B cell (primary cell): ENCODE results near the gene GRK6. TPM values are rescaled to one million over a fixed set of nuclear protein-coding genes. Genes with fewer than 3 reads are reported as not detected.

Experiments
- ATAC-seq: fragments of 200-7000 bp; cut with Tn5 transposase; one replicate; pipeline ENCODE4 v1.10.0; 2021; ENCODE audit warnings: low read depth, mild to moderate bottlenecking, moderate number of reproducible peaks, moderate library complexity
- CTCF ChIA-PET: fragments of 350-600 bp; sonication (Branson Sonifier 250); formaldehyde crosslinking; loops from one replicate; lab custom pipeline; 2021; ENCODE audit warnings: antibody characterized with exemption, inconsistent platforms; lab: Charles Lee
- POLR2A ChIA-PET: fragments of 350-600 bp; sonication (Branson Sonifier 250); formaldehyde crosslinking; loops from one replicate; lab custom pipeline; 2021; ENCODE audit warnings: antibody characterized with exemption; lab: Charles Lee
- DNase-seq: peaks from one replicate; pipeline ENCODE4 v3.0.0; 2013
- H2AFZ ChIP-seq: 2 replicates; pipeline ENCODE4 v1.6.1; 2012; ENCODE audit warnings: mild to moderate bottlenecking, low read depth, low read length; ENCODE audit not compliant: insufficient read depth, poor library complexity, severe bottlenecking
- H3K27ac ChIP-seq, 2 donors: 1 replicate in 1 of 2; 2 replicates in 1 of 2; pipeline ENCODE4 v1.5.1; 2012 to 2013; ENCODE audit warnings: low read length in 2 of 2, mild to moderate bottlenecking in 2 of 2, moderate library complexity in 1 of 2
- H3K27me3 ChIP-seq, 4 experiments: fragments of 200-600 bp in 1 of 4; sonication (generic) in 1 of 4; replicated peaks in 1 of 4; 1 replicate in 2 of 4; 2 replicates in 2 of 4; pipeline versions ENCODE4 v1.6.1 to v1.7.0; 2013 to 2016; ENCODE audit warnings: low read length in 3 of 4, mild to moderate bottlenecking in 2 of 4, mixed read lengths in 1 of 4, moderate library complexity in 1 of 4; ENCODE audit not compliant: insufficient read depth in 4 of 4, control insufficient read depth in 3 of 4; ENCODE audit errors: control extremely low read depth in 1 of 4
- H3K36me3 ChIP-seq, 2 experiments: replicated peaks in 1 of 2; 1 replicate in 1 of 2; 2 replicates in 1 of 2; pipeline versions ENCODE4 v1.6.1 to v1.7.1; 2013; ENCODE audit warnings: low read length in 1 of 2; ENCODE audit not compliant: insufficient read depth in 2 of 2, control insufficient read depth in 1 of 2; ENCODE audit errors: control extremely low read depth in 1 of 2, extremely low read depth in 1 of 2
- H3K4me1 ChIP-seq, 2 donors: fragments of 200-600 bp in 1 of 2; sonication (generic) in 1 of 2; 1 replicate in 1 of 2; 2 replicates in 1 of 2; pipeline versions ENCODE4 v1.5.1 to v1.6.1; 2013 to 2017; ENCODE audit warnings: low read length in 2 of 2; ENCODE audit not compliant: control insufficient read depth in 2 of 2, insufficient read depth in 2 of 2
- H3K4me2 ChIP-seq: replicated peaks from 2 replicates; pipeline ENCODE3; 2012; ENCODE audit warnings: mild to moderate bottlenecking, low read depth, low read length; ENCODE audit not compliant: poor library complexity, severe bottlenecking
- H3K4me3 ChIP-seq, 5 experiments: fragments of 200-600 bp in 1 of 5; sonication (generic) in 1 of 5; 1 replicate in 3 of 5; 2 replicates in 2 of 5; pipeline versions ENCODE4 v1.5.1 to v1.7.0; 2011 to 2016; ENCODE audit warnings: low read length in 4 of 5, mild to moderate bottlenecking in 4 of 5, low read depth in 2 of 5, control low read depth in 1 of 5, moderate library complexity in 1 of 5; ENCODE audit not compliant: insufficient read depth in 1 of 5; ENCODE audit errors: control extremely low read depth in 1 of 5, extremely low read depth in 1 of 5
- H3K79me2 ChIP-seq: fragments of 200-600 bp; sonication (generic); one replicate; pipeline ENCODE4 v1.6.0; 2016; ENCODE audit warnings: low read length; ENCODE audit not compliant: control insufficient read depth, insufficient read depth
- H3K9ac ChIP-seq: fragments of 200-600 bp; sonication (generic); 2 replicates; pipeline ENCODE4 v1.6.1; 2017; ENCODE audit warnings: mild to moderate bottlenecking, low read length, moderate library complexity
- H3K9me3 ChIP-seq, 3 donors: one replicate each; pipeline versions ENCODE4 v1.6.1 to v1.7.1; 2013; ENCODE audit warnings: low read length in 2 of 3; ENCODE audit not compliant: control insufficient read depth in 2 of 3, insufficient read depth in 1 of 3; ENCODE audit errors: control extremely low read depth in 1 of 3
- H4K20me1 ChIP-seq: 2 replicates; pipeline ENCODE4 v1.6.0; 2012; ENCODE audit warnings: mild to moderate bottlenecking, low read length; ENCODE audit not compliant: insufficient read depth, control insufficient read depth, poor library complexity, severe bottlenecking
- H3K27ac Mint-ChIP-seq: one replicate; pipeline ENCODE4 v1.8.0; 2021; ENCODE audit warnings: mixed read lengths
- H3K27me3 Mint-ChIP-seq: one replicate; pipeline ENCODE4 v1.8.0; 2021; ENCODE audit warnings: mixed read lengths
- H3K4me1 Mint-ChIP-seq: one replicate; pipeline ENCODE4 v1.8.0; 2021; ENCODE audit warnings: mixed read lengths
- H3K4me3 Mint-ChIP-seq: one replicate; pipeline ENCODE4 v1.8.0; 2021; ENCODE audit warnings: mixed read lengths
- H3K9me3 Mint-ChIP-seq: one replicate; pipeline ENCODE4 v1.8.0; 2022; ENCODE audit warnings: mixed read lengths; ENCODE audit not compliant: insufficient read depth
- CTCF ChIP-seq: fragments of 200-600 bp; IDR thresholded peaks from one replicate; pipeline ENCODE4 v1.8.0; 2022; ENCODE audit warnings: antibody characterized with exemption, mild to moderate bottlenecking
- WGBS: methylation state at CpG from one replicate; pipeline ENCODE4 v1.1.5; 2013; ENCODE audit warnings: missing lambda C conversion rate; ENCODE audit not compliant: insufficient coverage; 5-methylcytosine and 5-hydroxymethylcytosine counted together
- intact Hi-C: fragments of 100-400 bp; cut with micrococcal nuclease; formaldehyde crosslinking; loops from one replicate; pipeline ENCODE4 v1.10.0; 2022
- polyA plus RNA-seq: library from polyadenylated mRNA; depleted of rRNA; stranded (reverse); fragments of >200 nt; gene quantifications from 2 replicates; pipeline ENCODE4 v1.2.3, GENCODE V29; 2012
- total RNA-seq, 2 donors: library from RNA; stranded (reverse); fragments of 120-200 nt in 1 of 2; gene quantifications; 1 replicate in 1 of 2; 2 replicates in 1 of 2; pipeline versions ENCODE4 v1.2.3 to v1.2.4, GENCODE V29; 2013 to 2022

The GRK6 gene
- total and polyA plus RNA-seq, 2 donors (not counting 1 experiment from before 2014, with no cell fraction given) = 155 to 173 TPM

GRCh38 chr5:177450667-177451424 lies 24.4 kb downstream of the GRK6 start:
- Mint-ChIP-seq H3K27ac (no peak overlapping the region), H3K4me3 (no peak overlapping the region), H3K9me3 (no peaks in the 10 kb centered on the region), H3K27me3 (no peaks in the 10 kb centered on the region), H3K4me1 (peaks cover 43% of the 10 kb centered on the region)
- ATAC-seq = no peak
- intact Hi-C loops = no loop called here
- Histone ChIP-seq H3K4me2 (no peak overlapping the region), H3K4me1 (peaks cover 34 to 49% of the 10 kb centered on the region in 2 donors), H3K9ac (no peak overlapping the region), H3K27ac (no peak overlapping the region), H3K9me3 (no peaks in the 10 kb centered on the region), H3K4me3 (no peak overlapping the region), H4K20me1 (peaks cover 39% of the 10 kb centered on the region), H3K27me3 (peaks cover 0 to 14% (median 0%) of the 10 kb centered on the region in 4 experiments), H3K36me3 (no peaks in the 10 kb centered on the region), H3K79me2 (peaks cover 21% of the 10 kb centered on the region), H2AFZ (no peak overlapping the region)
- ChIA-PET CTCF (interaction anchor here (2.9 to 21.3 kb wide), 3 partner anchors 23 to 60 kb away, joined by 10 to 628 read pairs (median 152); partner anchors contain the start of genes F12, GRK6 and PFN3), POLR2A (interaction anchor here (0.5 to 10.8 kb wide), 6 partner anchors 14 to 99 kb away, joined by 3 to 103 read pairs (median 5); partner anchors contain the start of genes GRK6 and LMAN2)
- 97% methylated on average over 8 of the region's 10 CpGs for WGBS
- DNase-seq = no peak
- TF ChIP-seq CTCF = no peak
